ENCODE data around the gene CPVL.

GRCh38 chr7:28986765-28987110 lies 159.6 kb downstream of the CPVL start:
- TF ChIP-seq CTCF (conservative IDR thresholded peaks at IDR 0.05; ENCODE audit: low read depth, low read length), result no peak
- no peak for TF ChIP-seq EZH2 (IDR thresholded peaks at IDR 0.05; ENCODE audit: borderline replicate concordance, low read depth, low read length, poor library complexity, severe bottlenecking)
